HCT116 (cell line): Measurements from ENCODE around the gene ADAMTS3. TPM values are rescaled to one million over a fixed set of nuclear protein-coding genes. Genes with fewer than 3 reads are reported as not detected.

Source experiments
- ATAC-seq: fragments of 200-7000 bp; cut with Tn5 transposase; 2 replicates; pipeline ENCODE4 v1.9.1; 2020; ENCODE audit warnings: mild to moderate bottlenecking, moderate library complexity
- BruUV-seq: library from RNA; stranded (reverse); fragments of 400-500 nt; replicated peaks from 2 replicates; lab custom pipeline; 2021; lab: Mats Ljungman, UMichigan
- CTCF ChIA-PET: fragments of 300-600 bp; sonication (Branson Sonifier 250); formaldehyde crosslinking; loops from one replicate; lab custom pipeline; 2021; ENCODE audit warnings: antibody characterized with exemption; lab: Charles Lee
- POLR2A ChIA-PET: fragments of 300-600, 350-600 bp; sonication (Branson Sonifier 250); formaldehyde crosslinking; loops from one replicate; lab custom pipeline; 2021; ENCODE audit warnings: antibody characterized with exemption; lab: Charles Lee
- RAD21 ChIA-PET, 2 experiments: fragments of 300-600 bp; sonication (Branson Sonifier 250); formaldehyde crosslinking; loops; one replicate each; lab custom pipeline; 2023; ENCODE audit warnings: low total read pairs in 2 of 2; ENCODE audit not compliant: uncharacterized antibody in 2 of 2, unreplicated experiment in 2 of 2, low non-redundant PET in 1 of 2; lab: Charles Lee
- DNase-seq: peaks from one replicate; pipeline ENCODE4 v3.0.0-alpha.2; 2010; ENCODE audit warnings: low read depth, low spot score
- H2AFZ ChIP-seq: fragments of 200-600 bp; shearing (Covaris generic), sonication (generic); 2 replicates; pipeline ENCODE4 v1.6.1; 2017; ENCODE audit warnings: low read depth, mixed run types, mixed read lengths, antibody characterized with exemption, low read length; ENCODE audit not compliant: poor library complexity, severe bottlenecking
- H3K27ac ChIP-seq: 2 replicates; pipeline ENCODE4 v1.5.1; 2012; ENCODE audit warnings: low read depth, low read length
- H3K27me3 ChIP-seq: fragments of 200-600 bp; sonication (generic); 2 replicates; pipeline ENCODE4 v1.6.1; 2016; ENCODE audit warnings: mixed run types, low read length, mixed read lengths; ENCODE audit not compliant: insufficient read depth
- H3K36me3 ChIP-seq, 2 experiments: fragments of 200-500 bp in 1 of 2; fragments of 200-600 bp in 1 of 2; sonication (Bioruptor generic) in 1 of 2; sonication (generic) in 1 of 2; 2 replicates each; pipeline versions ENCODE4 v1.5.1 to v1.6.1; 2014 to 2016; ENCODE audit warnings: low read length in 2 of 2, inconsistent platforms in 1 of 2, mixed read lengths in 1 of 2, mixed run types in 1 of 2; ENCODE audit not compliant: insufficient read depth in 2 of 2, control insufficient read depth in 1 of 2
- H3K4me1 ChIP-seq, 2 experiments: fragments of 200-600 bp in 1 of 2; sonication (generic) in 1 of 2; 2 replicates each; pipeline versions ENCODE4 v1.5.1 to v1.6.1; 2012 to 2017; ENCODE audit warnings: low read length in 2 of 2, inconsistent platforms in 1 of 2, mild to moderate bottlenecking in 1 of 2, mixed read lengths in 1 of 2, mixed run types in 1 of 2, moderate library complexity in 1 of 2; ENCODE audit not compliant: insufficient read depth in 2 of 2, control insufficient read depth in 1 of 2
- H3K4me2 ChIP-seq: fragments of 200-600 bp; sonication (generic); 2 replicates; pipeline ENCODE4 v1.6.1; 2017; ENCODE audit warnings: mixed run types, low read length, mixed read lengths
- H3K4me3 ChIP-seq, 2 experiments: fragments of 200-600 bp in 1 of 2; sonication (generic) in 1 of 2; replicated peaks in 1 of 2; 2 replicates each; pipeline ENCODE4 v1.5.1; 2011 to 2016; ENCODE audit warnings: low read length in 2 of 2, control low read depth in 1 of 2, low read depth in 1 of 2, mild to moderate bottlenecking in 1 of 2, mixed read lengths in 1 of 2, mixed run types in 1 of 2
- H3K79me2 ChIP-seq: fragments of 200-600 bp; sonication (generic); 2 replicates; pipeline ENCODE4 v1.6.1; 2017; ENCODE audit warnings: mild to moderate bottlenecking, mixed run types, low read length, moderate library complexity, mixed read lengths; ENCODE audit not compliant: insufficient read depth
- H3K9ac ChIP-seq: fragments of 200-600 bp; sonication (generic); 2 replicates; pipeline ENCODE4 v1.6.1; 2016; ENCODE audit warnings: low read length, mixed read lengths
- H3K9me2 ChIP-seq: fragments of 200-600 bp; sonication (generic), shearing (Covaris generic); 2 replicates; pipeline ENCODE4 v1.6.1; 2017; ENCODE audit warnings: mixed run types, mild to moderate bottlenecking, moderate library complexity; ENCODE audit not compliant: insufficient read depth
- H3K9me3 ChIP-seq, 2 experiments: fragments of 200-500 bp in 1 of 2; fragments of 200-600 bp in 1 of 2; sonication (Bioruptor generic) in 1 of 2; sonication (generic) in 1 of 2; 2 replicates each; pipeline ENCODE4 v1.6.1; 2014 to 2017; ENCODE audit warnings: low read length in 2 of 2, mixed read lengths in 2 of 2, inconsistent platforms in 1 of 2, low read depth in 1 of 2, mild to moderate bottlenecking in 1 of 2, mixed run types in 1 of 2, moderate library complexity in 1 of 2; ENCODE audit not compliant: control insufficient read depth in 1 of 2, insufficient read depth in 1 of 2
- H4K20me1 ChIP-seq: fragments of 200-600 bp; sonication (generic), shearing (Covaris generic); 2 replicates; pipeline ENCODE4 v1.6.1; 2017; ENCODE audit warnings: mixed run types, mild to moderate bottlenecking, moderate library complexity; ENCODE audit not compliant: insufficient read depth
- ATF3 ChIP-seq: IDR thresholded peaks from 2 replicates; pipeline ENCODE4 v1.6.1; 2012
- CBX3 ChIP-seq: IDR thresholded peaks from 2 replicates; pipeline ENCODE4 v1.6.1; 2012; ENCODE audit warnings: low read depth
- CEBPB ChIP-seq: IDR thresholded peaks from 2 replicates; pipeline ENCODE4 v1.6.1; 2012; ENCODE audit warnings: low read depth
- CTCF ChIP-seq, 3 experiments: fragments of 200-600 bp in 1 of 3; sonication (generic) in 1 of 3; IDR thresholded peaks in 2 of 3; conservative IDR thresholded peaks in 1 of 3; 2 replicates each; pipeline ENCODE4 v1.5.1; 2012 to 2017; ENCODE audit warnings: low read depth in 2 of 3, low read length in 2 of 3, antibody characterized with exemption in 1 of 3, borderline replicate concordance in 1 of 3, control low read depth in 1 of 3, mild to moderate bottlenecking in 1 of 3, mixed read lengths in 1 of 3, mixed run types in 1 of 3, moderate library complexity in 1 of 3; ENCODE audit not compliant: insufficient read depth in 1 of 3
- ELF1 ChIP-seq: IDR thresholded peaks from 2 replicates; pipeline ENCODE4 v1.6.1; 2012; ENCODE audit warnings: low read depth, borderline replicate concordance
- EZH2 ChIP-seq: fragments of 200-600 bp; sonication (generic); IDR thresholded peaks from 2 replicates; pipeline ENCODE4 v1.6.1; 2017; ENCODE audit warnings: antibody characterized with exemption, mixed run types
- EZH2phosphoT487 ChIP-seq: fragments of 200-600 bp; IDR thresholded peaks from 2 replicates; pipeline ENCODE4 v1.6.1; 2018; ENCODE audit warnings: antibody characterized with exemption, borderline replicate concordance
- FOSL1 ChIP-seq: IDR thresholded peaks from 2 replicates; pipeline ENCODE4 v1.6.1; 2012; ENCODE audit warnings: low read depth
- JUND ChIP-seq: IDR thresholded peaks from 2 replicates; pipeline ENCODE4 v1.6.1; 2012
- MAX ChIP-seq: IDR thresholded peaks from 2 replicates; pipeline ENCODE4 v1.6.1; 2012
- RAD21 ChIP-seq: IDR thresholded peaks from 2 replicates; pipeline ENCODE4 v1.6.1; 2012; ENCODE audit warnings: low read depth, mild to moderate bottlenecking
- REST ChIP-seq: IDR thresholded peaks from 2 replicates; pipeline ENCODE4 v1.6.1; 2012; ENCODE audit warnings: low read depth
- SIN3A ChIP-seq: IDR thresholded peaks from 2 replicates; pipeline ENCODE4 v1.6.1; 2012; ENCODE audit warnings: low read depth
- SRF ChIP-seq: IDR thresholded peaks from 2 replicates; pipeline ENCODE4 v1.6.1; 2012; ENCODE audit warnings: low read depth
- YY1 ChIP-seq: IDR thresholded peaks from 2 replicates; pipeline ENCODE4 v1.6.1; 2011; ENCODE audit warnings: low read length, low read depth, moderate library complexity, mild to moderate bottlenecking; ENCODE audit not compliant: insufficient replicate concordance; ENCODE audit errors: extremely low read depth
- ZFX ChIP-seq: fragments of 450-650 bp; IDR thresholded peaks from 2 replicates; pipeline ENCODE4 v1.6.1; 2017
- ZNF274 ChIP-seq: fragments of 200-500 bp; sonication (Bioruptor generic); IDR thresholded peaks from 2 replicates; pipeline ENCODE4 v1.6.1; 2014; ENCODE audit warnings: mild to moderate bottlenecking, low read depth, low read length, inconsistent platforms
- intact Hi-C: fragments of 100-400 bp; cut with micrococcal nuclease; formaldehyde crosslinking; loops from 2 replicates; pipeline ENCODE4 v1.10.0; 2022
- total RNA-seq: library from RNA; stranded (reverse); gene quantifications from one replicate; pipeline ENCODE4 v1.2.1, GENCODE V29; 2021; ENCODE audit not compliant: unreplicated experiment

Gene ADAMTS3
- total RNA-seq, 1 experiment from 2014 or later, result not detected

GRCh38 chr4:72388521-72388920 lies 180.5 kb downstream of the ADAMTS3 start (continued):
- TF ChIP-seq CBX3 (no peak), ATF3 (no peak), FOSL1 (no peak), MAX (no peak), SIN3A (no peak), JUND (no peak), EZH2phosphoT487 (no peak), SRF (no peak), ZFX (no peak), ELF1 (no peak)

GRCh38 chr4:72387959-72388358 lies 181.1 kb downstream of the ADAMTS3 start:
- H3K9ac ChIP-seq, result no peak overlapping the region
- no peaks in the 10 kb centered on the region for H4K20me1 ChIP-seq
- no peak overlapping the region for H2AFZ ChIP-seq
- no peaks in the 10 kb centered on the region for H3K36me3 ChIP-seq
- CTCF ChIA-PET, result no interaction called here
- H3K79me2 ChIP-seq, result no peaks in the 10 kb centered on the region
- no peaks in the 10 kb centered on the region for H3K27me3 ChIP-seq
- no peak overlapping the region for H3K4me2 ChIP-seq
- H3K9me2 ChIP-seq, result no peaks in the 10 kb centered on the region
- intact Hi-C loops, result no loop called here
- no peak overlapping the region for H3K27ac ChIP-seq
- no TSS peak for BruUV-seq
- H3K4me3 ChIP-seq, result no peak overlapping the region
- DNase-seq, result no peak
- POLR2A ChIA-PET, result no interaction called here
- H3K4me1 ChIP-seq, result no peaks in the 10 kb centered on the region
- ATAC-seq, result no peak
- no peak for TF ChIP-seq YY1
- TF ChIP-seq SRF, result no peak
- no peak for TF ChIP-seq MAX
- TF ChIP-seq JUND, result no peak
- TF ChIP-seq EZH2, result no peak
- TF ChIP-seq CTCF (IDR thresholded peaks at IDR 0.05 in 2 of 3, conservative IDR thresholded peaks at IDR 0.05 in 1 of 3; ENCODE audit: borderline replicate concordance in 1 of 3, insufficient read depth in 1 of 3, low read depth in 2 of 3, low read length in 2 of 3), result no peak
- no peak for TF ChIP-seq CEBPB
- no peak for TF ChIP-seq ATF3
- no peak for TF ChIP-seq REST
- TF ChIP-seq ZNF274, result no peak
- TF ChIP-seq RAD21, result no peak
- TF ChIP-seq FOSL1, result no peak
- no peak for TF ChIP-seq ZFX
- RAD21 ChIA-PET, result no interaction called here
- peaks cover 3 to 7% of the 10 kb centered on the region in 2 experiments; a peak in 2 of 4 replicates for H3K9me3 ChIP-seq
